22Rv1 (cell line): ENCODE data around the gene NAV2.

Experiments
- H3K27ac ChIP-seq: fragments of 450-650 bp; 2 replicates; pipeline ENCODE4 v1.5.1; 2017
- ZFX ChIP-seq: fragments of 450-650 bp; IDR thresholded peaks from 2 replicates; pipeline ENCODE4 v1.6.1; 2017; ENCODE audit warnings: antibody characterized with exemption, borderline replicate concordance
- TF ChIP-seq, protein P1 (sequence below): fragments of 450-650 bp; IDR thresholded peaks from 2 replicates; pipeline ENCODE4 v1.5.1; 2017; ENCODE audit warnings: mild to moderate bottlenecking

NAV2 gene

DNA sequence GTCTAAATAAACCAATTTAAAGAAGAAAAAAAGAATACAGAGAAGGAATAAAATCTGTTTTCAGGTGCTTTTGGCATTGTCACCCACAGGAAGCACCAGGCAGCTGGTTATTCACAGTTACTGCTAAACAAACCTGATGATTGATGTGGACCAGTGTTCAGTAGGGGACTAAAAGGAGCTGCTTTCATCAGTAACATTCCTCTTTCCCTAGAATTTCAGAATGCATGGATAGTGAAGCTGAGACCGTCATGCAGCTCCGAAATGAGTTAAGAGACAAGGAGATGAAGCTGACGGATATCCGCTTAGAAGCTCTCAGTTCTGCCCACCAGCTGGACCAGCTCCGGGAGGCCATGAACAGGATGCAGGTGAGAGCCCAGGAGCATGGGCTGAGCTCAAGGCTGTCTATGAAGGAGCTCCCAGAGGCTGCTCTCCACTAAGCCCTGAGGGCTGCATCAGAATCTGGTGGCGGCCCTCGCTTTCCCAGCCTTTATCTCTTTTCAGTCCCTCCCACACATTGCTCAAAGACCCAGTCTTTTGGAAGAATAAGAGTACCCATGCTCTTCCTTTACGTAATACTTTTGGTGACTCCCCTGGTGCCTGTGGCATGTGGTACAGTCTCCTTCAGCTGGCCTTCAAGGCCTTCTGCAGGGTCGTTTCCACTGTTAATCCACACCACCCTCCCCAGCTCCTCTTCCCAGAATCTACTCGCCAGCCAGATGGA is 378.2 kb downstream of the NAV2 start:
- no peak for TF ChIP-seq ZFX
- TF ChIP-seq, protein P1, sequence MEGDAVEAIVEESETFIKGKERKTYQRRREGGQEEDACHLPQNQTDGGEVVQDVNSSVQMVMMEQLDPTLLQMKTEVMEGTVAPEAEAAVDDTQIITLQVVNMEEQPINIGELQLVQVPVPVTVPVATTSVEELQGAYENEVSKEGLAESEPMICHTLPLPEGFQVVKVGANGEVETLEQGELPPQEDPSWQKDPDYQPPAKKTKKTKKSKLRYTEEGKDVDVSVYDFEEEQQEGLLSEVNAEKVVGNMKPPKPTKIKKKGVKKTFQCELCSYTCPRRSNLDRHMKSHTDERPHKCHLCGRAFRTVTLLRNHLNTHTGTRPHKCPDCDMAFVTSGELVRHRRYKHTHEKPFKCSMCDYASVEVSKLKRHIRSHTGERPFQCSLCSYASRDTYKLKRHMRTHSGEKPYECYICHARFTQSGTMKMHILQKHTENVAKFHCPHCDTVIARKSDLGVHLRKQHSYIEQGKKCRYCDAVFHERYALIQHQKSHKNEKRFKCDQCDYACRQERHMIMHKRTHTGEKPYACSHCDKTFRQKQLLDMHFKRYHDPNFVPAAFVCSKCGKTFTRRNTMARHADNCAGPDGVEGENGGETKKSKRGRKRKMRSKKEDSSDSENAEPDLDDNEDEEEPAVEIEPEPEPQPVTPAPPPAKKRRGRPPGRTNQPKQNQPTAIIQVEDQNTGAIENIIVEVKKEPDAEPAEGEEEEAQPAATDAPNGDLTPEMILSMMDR, result no peak
- no peak overlapping the region for H3K27ac ChIP-seq

DNA sequence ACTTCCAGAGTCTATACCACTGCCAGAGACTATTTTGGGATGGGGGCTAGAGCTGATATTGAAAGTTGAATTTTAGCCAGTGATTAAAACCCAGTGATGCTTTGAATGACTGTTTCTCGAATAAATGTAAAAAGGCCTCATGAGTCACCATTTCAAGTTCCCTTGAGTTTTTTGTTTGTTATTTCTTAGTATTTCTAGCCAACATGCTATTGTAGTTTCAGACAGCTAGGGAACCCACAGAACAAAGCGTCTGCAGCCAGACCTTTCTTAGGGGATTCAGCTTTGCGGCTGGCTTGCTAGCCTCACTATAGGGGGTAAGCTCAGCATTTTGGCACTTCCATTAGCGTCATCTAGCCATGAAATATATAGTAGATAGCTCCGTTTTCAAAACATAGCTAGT is 381.1 kb downstream of the NAV2 start:
- no peak for TF ChIP-seq ZFX
- TF ChIP-seq, protein P1, result no peak
- no peak overlapping the region for H3K27ac ChIP-seq

DNA sequence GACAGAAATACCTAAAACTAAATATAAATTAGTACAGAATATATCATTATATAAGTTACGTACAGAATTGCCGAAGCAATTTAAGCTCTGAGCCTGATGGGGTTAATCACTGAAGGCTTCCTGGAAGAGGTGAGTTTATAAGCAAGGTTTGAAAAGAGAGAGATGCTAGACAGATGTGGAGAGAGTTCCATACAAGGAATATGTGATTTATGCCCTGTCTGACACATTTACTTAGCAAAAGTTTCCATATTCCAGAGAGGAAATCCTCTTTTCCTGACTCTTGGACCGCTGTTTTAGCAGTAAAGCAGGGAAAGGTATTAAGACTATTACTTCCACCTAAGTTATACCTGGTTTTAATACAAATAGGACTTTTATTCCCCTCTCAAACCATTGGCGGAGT is 382.6 kb downstream of the NAV2 start:
- no peak overlapping the region for H3K27ac ChIP-seq
- no peak for TF ChIP-seq ZFX
- TF ChIP-seq, protein P1, result no peak

DNA sequence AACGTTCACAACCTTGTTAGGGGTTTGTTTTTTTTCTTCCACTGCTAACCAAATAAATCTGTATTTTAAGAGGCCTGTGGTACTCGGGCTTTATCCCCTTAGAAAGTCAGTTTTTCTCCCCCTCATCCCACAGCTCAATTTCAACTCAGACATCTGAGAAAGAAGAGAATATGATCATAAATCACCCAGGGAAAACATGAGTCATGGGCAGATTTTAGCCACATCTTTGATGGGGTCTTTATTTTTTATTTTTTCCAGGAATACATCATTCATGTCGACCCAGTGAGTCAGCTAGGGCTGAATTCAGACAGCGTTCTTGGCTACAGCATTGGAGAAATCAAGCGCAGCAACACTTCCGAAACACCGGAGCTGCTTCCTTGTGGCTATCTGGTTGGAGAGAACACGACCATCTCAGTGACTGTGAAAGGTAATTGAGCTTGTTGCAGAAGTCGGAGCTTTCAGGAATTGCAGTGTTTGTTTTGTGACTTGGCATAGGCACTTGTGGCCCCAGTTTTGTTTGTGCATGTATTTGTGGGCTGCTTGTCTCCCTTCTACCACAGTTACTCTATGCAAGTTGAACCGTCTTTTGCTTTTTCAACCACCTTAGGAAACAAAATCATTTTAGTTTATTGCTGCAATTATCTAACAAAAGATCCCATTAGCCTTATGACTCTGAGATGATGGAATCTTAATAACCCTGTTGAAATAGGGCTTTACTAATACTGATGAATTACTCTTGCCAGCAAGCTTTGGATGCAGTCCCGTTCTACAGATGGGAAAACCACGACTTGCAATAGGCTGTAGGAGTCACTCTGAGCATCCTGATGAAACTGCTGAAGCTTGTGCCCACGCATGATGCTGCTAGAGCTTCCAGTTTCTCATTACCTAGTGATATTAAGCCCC is 384.9 kb downstream of the NAV2 start:
- H3K27ac ChIP-seq, result no peak overlapping the region
- TF ChIP-seq, protein P1, result no peak
- no peak for TF ChIP-seq ZFX

DNA sequence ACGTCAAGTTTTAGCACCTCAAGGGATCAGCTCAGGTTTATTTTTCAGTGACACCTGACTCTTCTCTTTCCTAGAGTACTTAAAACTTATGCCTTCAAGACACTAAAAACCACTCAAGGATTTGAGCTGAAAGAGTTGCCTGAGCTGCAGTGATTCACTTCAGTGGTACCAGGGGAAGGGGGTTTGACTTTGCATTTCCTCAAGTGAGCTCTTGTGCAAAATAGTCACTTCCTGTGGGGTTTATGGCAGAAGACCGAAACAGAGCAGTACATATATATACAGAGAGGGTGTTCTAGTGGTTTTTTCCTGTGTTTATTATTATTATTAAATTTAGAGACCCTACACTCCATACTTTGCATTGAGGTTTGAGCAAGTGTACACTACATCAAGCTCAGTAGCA is 386.9 kb downstream of the NAV2 start:
- TF ChIP-seq, protein P1, result no peak
- no peak for TF ChIP-seq ZFX
- H3K27ac ChIP-seq, result no peak overlapping the region

DNA sequence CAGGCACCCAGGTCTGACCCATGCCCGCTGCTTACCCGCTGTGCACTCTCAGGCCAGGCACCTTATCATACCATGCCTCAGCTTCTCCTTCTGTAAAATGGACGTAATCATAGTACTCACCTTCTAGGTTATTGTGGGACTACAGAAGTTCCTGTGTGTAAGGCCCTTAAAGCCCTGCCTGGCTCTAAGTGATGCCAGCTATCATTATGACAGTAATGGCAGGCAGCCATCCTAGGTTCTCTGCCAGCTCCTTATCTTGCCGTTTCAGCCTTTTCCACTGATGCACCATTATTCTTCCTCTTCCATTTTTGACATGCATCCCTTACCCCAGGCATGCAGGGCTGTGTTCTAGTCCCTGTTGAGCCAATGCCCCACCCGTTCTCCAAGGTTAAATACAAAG is 389.8 kb downstream of the NAV2 start:
- TF ChIP-seq, protein P1, result no peak
- TF ChIP-seq ZFX, result no peak
- no peak overlapping the region for H3K27ac ChIP-seq

DNA sequence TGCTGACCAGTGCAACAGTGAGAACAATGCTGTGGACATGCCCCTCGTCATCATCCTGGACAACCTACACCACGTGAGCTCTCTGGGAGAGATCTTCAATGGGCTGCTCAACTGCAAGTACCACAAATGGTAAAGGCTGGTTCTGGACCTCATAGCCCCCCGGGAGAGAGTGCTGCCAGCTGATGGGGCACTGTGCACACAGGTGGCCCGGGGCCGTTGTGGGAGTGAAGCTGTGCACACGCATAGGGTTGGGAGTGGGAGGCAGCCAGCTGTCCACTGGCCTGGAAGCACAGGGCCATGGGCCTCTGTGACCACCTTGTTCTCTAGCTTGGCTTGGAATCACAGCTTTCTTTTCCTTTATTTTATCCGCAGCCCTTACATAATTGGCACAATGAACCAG is 390.6 kb downstream of the NAV2 start:
- TF ChIP-seq, protein P1, result no peak
- TF ChIP-seq ZFX, result no peak
- H3K27ac ChIP-seq, result no peak overlapping the region
